Gastrocnemius medialis (tissue), 4 donors: ENCODE measurements around the gene KCNIP1.

Experiments
- POLR2A ChIP-seq, 2 donors: fragments of 450-650 bp; IDR thresholded peaks; one replicate each; pipeline ENCODE4 v1.6.1; 2017; ENCODE audit warnings: antibody characterized with exemption in 2 of 2, mild to moderate bottlenecking in 2 of 2, moderate library complexity in 2 of 2
- TF ChIP-seq, protein P1 (sequence below), 5 experiments: fragments of 450-650 bp in 3 of 5; fragments of 200-600 bp in 2 of 5; sonication (generic) in 2 of 5; IDR thresholded peaks in 4 of 5; conservative IDR thresholded peaks in 1 of 5; 1 replicate in 4 of 5; 2 replicates in 1 of 5; pipeline ENCODE4 v1.5.1; 2016 to 2019; ENCODE audit warnings: antibody characterized with exemption in 5 of 5, mild to moderate bottlenecking in 3 of 5, moderate library complexity in 3 of 5

DNA sequence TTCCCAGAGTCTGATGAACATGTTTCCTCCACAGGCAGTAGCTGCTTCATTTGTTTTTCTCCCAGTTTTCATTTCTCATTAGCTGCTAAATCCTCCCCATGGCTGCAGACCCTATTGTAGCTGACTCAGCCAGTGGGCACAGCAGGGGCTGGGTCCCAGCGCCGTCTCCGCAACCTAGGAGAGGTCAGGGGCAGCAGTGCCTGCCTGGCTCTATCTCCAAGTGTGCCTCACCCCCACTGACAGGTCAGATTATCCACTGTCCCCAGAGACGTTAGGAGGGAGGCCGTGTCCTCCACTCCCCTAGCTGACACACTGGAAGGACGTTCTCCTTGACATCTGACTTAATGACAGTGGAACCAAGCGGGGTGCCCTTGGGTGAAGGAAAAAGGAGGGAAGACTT lies 31.1 kb downstream of the KCNIP1 start:
- TF ChIP-seq POLR2A (IDR thresholded peaks at IDR 0.05) = no peak
- TF ChIP-seq, protein P1, sequence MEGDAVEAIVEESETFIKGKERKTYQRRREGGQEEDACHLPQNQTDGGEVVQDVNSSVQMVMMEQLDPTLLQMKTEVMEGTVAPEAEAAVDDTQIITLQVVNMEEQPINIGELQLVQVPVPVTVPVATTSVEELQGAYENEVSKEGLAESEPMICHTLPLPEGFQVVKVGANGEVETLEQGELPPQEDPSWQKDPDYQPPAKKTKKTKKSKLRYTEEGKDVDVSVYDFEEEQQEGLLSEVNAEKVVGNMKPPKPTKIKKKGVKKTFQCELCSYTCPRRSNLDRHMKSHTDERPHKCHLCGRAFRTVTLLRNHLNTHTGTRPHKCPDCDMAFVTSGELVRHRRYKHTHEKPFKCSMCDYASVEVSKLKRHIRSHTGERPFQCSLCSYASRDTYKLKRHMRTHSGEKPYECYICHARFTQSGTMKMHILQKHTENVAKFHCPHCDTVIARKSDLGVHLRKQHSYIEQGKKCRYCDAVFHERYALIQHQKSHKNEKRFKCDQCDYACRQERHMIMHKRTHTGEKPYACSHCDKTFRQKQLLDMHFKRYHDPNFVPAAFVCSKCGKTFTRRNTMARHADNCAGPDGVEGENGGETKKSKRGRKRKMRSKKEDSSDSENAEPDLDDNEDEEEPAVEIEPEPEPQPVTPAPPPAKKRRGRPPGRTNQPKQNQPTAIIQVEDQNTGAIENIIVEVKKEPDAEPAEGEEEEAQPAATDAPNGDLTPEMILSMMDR (IDR thresholded peaks at IDR 0.05 in 4 of 5, conservative IDR thresholded peaks at IDR 0.05 in 1 of 5) = no peak
